Measurements from ENCODE around the gene MICU1. TPM values are rescaled to one million over a fixed set of nuclear protein-coding genes. Genes with fewer than 3 reads are reported as not detected.

Gene MICU1
- total RNA-seq, 1 experiment from 2014 or later, result 36.0 TPM

GRCh38 chr10:72332423-72333111, 293.3 kb downstream of the MICU1 start:
- Mint-ChIP-seq H3K36me3 (peaks cover 5% of the 10 kb centered on the region), H3K4me3 (peak overlapping the region; percentile 24; the same call in 1 of the 2 replicates), H3K4me1 (peaks cover 47% of the 10 kb centered on the region), H3K27me3 (ENCODE audit: low read depth) (no peaks in the 10 kb centered on the region), H3K27ac (peak overlapping the region; percentile 63), H3K9me3 (no peaks in the 10 kb centered on the region)
- POLR2A ChIA-PET, result interaction anchor here (0.5 to 2.5 kb wide), 11 partner anchors 10 to 527 kb away, joined by 3 to 17 read pairs (median 4); partner anchors contain the start of gene DDIT4
- no peak for ATAC-seq
- peak; percentile 61; the same call in 1 of the 2 replicates for TF ChIP-seq MAX (CRISPR knock-in tag; IDR thresholded peaks at IDR 0.05)
- no peak for TF ChIP-seq ZNF416 (CRISPR knock-in tag; IDR thresholded peaks at IDR 0.05)
- CTCF ChIA-PET, result interaction anchor here (0.6 to 2.0 kb wide), 25 partner anchors 9 to 375 kb away, joined by 3 to 15 read pairs (median 4); partner anchors contain the start of gene DDIT4
- no peak for DNase-seq (ENCODE audit: low spot score)

- peak; percentile 81 for DNase-seq (ENCODE audit: low spot score)
- peak overlapping the region; percentile 54 for H3K4me3 Mint-ChIP-seq
- peaks cover 1% of the 10 kb centered on the region; the same call in 1 of the 2 replicates for H3K9me3 Mint-ChIP-seq
- peaks cover 48% of the 10 kb centered on the region for H3K4me1 Mint-ChIP-seq
- CTCF ChIA-PET, result interaction anchor here (0.6 to 2.0 kb wide), 26 partner anchors 8 to 374 kb away, joined by 3 to 15 read pairs (median 4); partner anchors contain the start of gene DDIT4
- peaks cover 2% of the 10 kb centered on the region for H3K36me3 Mint-ChIP-seq
- peak overlapping the region; percentile 92 for H3K27ac Mint-ChIP-seq
- peak; percentile 75 for TF ChIP-seq ETV6 (CRISPR knock-in tag; IDR thresholded peaks at IDR 0.05)
- no peak; the same call in 1 of the 2 replicates for TF ChIP-seq MAX (CRISPR knock-in tag; IDR thresholded peaks at IDR 0.05)
- no peak for TF ChIP-seq ATF3 (CRISPR knock-in tag; conservative IDR thresholded peaks at IDR 0.05)
- no peak for TF ChIP-seq TP53 (CRISPR knock-in tag; IDR thresholded peaks at IDR 0.05)
- TF ChIP-seq ARID4B (CRISPR knock-in tag; IDR thresholded peaks at IDR 0.05; ENCODE audit: borderline replicate concordance), result no peak
- TF ChIP-seq MYBL2 (CRISPR knock-in tag; IDR thresholded peaks at IDR 0.05), result no peak
- TF ChIP-seq GRHL2 (CRISPR knock-in tag; IDR thresholded peaks at IDR 0.05; ENCODE audit: insufficient replicate concordance, severe bottlenecking), result no peak
- TF ChIP-seq CBFB (CRISPR knock-in tag; IDR thresholded peaks at IDR 0.05; ENCODE audit: low read depth), result no peak
- 0 out of 2 replicates have a peak, but pooled peaks have one; percentile 65 for TF ChIP-seq ZNF232 (CRISPR knock-in tag; IDR thresholded peaks at IDR 0.05)
- no peak for TF ChIP-seq E2F4 (CRISPR knock-in tag; IDR thresholded peaks at IDR 0.05; ENCODE audit: borderline replicate concordance, low read depth)
- TF ChIP-seq FOXP1 (CRISPR knock-in tag; IDR thresholded peaks at IDR 0.05; ENCODE audit: borderline replicate concordance), result no peak
- TF ChIP-seq ZNF121 (CRISPR knock-in tag; IDR thresholded peaks at IDR 0.05), result peak; percentile 72
- peak; percentile 76 for TF ChIP-seq NFYB (CRISPR knock-in tag; conservative IDR thresholded peaks at IDR 0.05; ENCODE audit: low read depth)
- TF ChIP-seq SMAD3 (CRISPR knock-in tag; IDR thresholded peaks at IDR 0.05; ENCODE audit: borderline replicate concordance), result peak; percentile 78
- no peak for TF ChIP-seq SOX15 (CRISPR knock-in tag; IDR thresholded peaks at IDR 0.05)
- TF ChIP-seq ZNF671 (CRISPR knock-in tag; IDR thresholded peaks at IDR 0.05), result no peak
- 0 out of 2 replicates have a peak, but pooled peaks have one; percentile 5 for TF ChIP-seq USF2 (CRISPR knock-in tag; IDR thresholded peaks at IDR 0.05)
- no peak for TF ChIP-seq ZNF423 (CRISPR knock-in tag; IDR thresholded peaks at IDR 0.05)
- no peak for TF ChIP-seq ZNF512 (CRISPR knock-in tag; IDR thresholded peaks at IDR 0.05; ENCODE audit: borderline replicate concordance)
- ATAC-seq, result peak; percentile 88
- POLR2A ChIA-PET, result interaction anchor here (0.5 to 2.5 kb wide), 13 partner anchors 9 to 526 kb away, joined by 3 to 17 read pairs (median 4); partner anchors contain the start of gene DDIT4
- no peaks in the 10 kb centered on the region for H3K27me3 Mint-ChIP-seq (ENCODE audit: low read depth)
Observed at GRCh38 chr10:72331575-72332422, 294.1 kb downstream of the MICU1 start.
